GM21529 (cell line): Measurements from ENCODE around the gene CTIF.
A peak's percentile ranks its signal among the peaks of the same experiment; 100 is the strongest.
"Not testable (repeated sequence)": the region's sequence is repeated elsewhere in the genome, so short reads cannot be mapped to it uniquely, and the experiment has no call there.

Experiments
- ATAC-seq: cut with Tn5 transposase; IDR thresholded peaks from one replicate; pipeline ENCODE4 v1.9.1; 2021; ENCODE audit not compliant: unreplicated experiment

The CTIF gene

DNA sequence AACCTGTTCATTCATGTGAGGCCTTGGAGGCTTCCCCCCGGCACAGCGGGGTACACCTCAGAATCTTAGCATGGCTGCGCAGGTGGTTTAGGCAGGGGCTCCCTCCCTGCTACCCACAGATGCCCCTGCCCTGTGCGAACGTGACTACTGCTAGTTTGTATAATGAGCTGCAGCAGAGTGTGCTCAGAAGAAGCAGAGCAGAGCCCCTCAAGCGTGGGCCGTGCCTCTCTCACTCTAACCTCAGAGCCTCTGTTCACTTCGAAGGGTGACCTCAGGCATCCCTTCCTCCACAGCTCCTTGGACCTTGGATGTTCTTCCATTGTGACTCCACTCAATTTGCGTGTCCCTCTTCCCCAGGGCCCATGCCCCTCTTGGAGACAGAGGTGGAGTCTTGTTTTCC, 161.6 kb downstream of the CTIF start:
- ATAC-seq = no peak

DNA sequence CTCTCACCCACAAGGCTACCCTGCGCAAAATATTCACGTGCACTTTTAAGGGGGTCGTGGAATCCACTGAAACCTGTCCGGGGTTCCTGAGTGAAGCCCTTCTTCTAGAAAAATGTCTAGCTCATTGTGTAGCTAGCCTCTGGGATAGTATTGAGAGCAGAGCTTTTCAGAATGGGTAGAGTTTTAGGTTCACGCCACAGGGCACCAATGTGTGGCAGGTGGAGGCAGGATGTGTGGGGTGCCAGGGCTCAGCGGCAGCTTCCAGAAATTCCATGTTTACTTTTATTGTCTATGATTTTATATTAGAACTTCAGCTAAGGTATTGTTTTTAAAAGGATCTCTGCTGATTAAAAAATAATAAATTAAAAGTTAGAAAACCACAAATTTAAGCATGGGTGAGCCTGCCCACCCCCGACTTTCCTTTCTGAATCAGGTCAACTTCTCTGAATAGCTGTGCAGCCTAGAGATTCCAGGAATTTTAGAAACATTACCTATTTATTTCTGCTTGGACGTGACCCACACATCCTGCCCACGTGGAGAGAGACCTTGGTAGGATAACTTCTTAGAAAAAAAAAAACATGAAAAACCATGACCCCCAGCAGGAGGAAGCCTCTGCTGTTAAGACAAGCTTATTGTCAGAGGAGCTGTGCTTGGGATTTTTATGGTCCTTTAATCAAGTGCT, 163.7 kb downstream of the CTIF start:
- ATAC-seq = no peak

DNA sequence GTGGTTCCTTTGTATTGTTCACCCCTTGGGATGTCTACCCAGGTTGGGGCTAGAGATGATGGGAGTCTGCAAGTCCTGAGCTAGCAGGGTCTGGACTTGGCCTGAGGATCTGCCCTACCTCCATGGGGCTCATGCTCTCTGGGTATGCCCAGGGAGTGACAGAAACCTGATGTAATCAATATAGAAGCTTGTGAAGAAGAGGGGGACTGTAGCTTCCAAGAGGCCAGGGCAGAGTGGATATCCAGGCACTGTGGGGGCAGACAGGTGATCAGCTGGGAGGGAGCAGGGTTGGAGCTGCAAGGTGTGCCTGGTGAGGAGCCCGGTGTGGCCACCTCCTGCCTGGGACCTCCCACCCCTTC, 164.2 kb downstream of the CTIF start:
- ATAC-seq = no peak

DNA sequence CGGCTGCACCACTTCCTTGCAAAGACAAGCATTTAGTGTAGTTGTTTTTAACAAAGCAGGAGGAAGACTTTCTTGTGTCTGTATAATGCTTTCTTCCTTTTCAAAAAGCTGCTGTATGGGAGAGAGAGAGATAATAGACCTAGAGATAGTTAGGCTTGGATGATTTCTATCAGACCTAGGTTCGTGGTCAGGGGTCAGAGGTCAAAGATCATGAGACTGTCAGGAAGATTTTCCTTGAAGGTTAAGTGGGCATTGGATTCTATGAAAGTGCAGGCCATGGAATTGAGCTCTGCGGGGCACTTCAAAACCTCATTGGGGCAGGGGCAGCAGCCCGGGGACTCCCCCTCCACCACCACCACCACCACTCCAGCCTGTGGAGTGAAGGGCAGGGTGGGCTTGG, 164.6 kb downstream of the CTIF start:
- no peak for ATAC-seq

DNA sequence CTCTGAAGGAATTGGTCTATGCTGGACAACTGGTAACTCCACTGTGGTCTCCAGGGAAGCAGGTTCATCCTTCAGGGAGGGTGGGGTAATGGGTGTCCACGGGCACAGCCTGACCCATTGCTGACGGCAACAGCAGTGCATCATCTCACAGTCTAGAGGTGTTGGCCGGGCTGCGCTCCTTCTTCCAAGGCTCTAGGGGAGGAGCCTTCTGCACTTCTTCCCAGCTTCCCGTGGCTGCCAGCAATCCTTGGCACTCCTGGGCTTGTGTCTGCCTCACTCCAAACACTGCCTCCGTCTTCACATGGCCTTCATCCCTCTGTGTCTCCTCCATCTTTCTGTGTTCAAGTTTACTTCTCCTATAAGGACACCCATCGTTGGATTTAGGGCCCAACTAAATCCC, 166.2 kb downstream of the CTIF start:
- ATAC-seq = no peak

DNA sequence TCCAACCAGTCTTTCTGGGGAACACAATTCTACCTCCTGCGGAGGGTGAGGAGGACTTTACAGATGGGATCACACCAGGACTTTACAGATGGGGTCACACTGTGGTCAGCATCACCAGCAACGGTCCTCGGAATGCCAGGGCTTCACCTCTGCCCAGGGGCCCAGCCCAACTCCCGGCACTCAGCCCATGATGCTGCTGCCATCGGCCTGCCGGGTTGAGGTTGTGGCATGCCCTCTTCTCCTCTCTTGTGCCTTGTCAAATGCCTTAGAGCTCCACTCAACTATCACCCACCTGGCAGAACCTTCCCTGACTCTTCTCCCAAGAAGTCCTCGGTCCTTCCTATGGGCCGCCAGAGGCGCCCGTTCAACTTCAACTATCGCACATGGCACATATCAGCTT, 166.7 kb downstream of the CTIF start:
- ATAC-seq = no peak

DNA sequence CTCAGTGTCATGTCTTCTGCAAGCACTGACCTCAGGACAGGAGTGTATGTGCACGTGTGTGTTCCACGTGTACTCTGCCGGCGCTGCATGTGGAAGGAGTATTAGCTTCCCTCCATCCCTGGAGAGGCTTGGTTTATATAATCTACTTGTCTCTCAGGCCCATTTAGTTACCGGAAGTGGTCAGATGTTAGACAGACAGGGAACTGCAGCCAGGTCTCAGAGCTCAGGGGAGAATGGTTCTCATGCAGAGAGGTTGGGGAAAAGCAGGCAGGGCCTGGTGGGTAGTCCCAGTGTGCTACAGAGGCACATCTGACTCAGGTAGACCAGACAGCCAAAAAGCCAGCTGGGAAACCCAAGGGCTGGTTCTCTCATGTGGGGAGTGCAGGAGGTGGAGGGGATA, 167.9 kb downstream of the CTIF start:
- no peak for ATAC-seq

DNA sequence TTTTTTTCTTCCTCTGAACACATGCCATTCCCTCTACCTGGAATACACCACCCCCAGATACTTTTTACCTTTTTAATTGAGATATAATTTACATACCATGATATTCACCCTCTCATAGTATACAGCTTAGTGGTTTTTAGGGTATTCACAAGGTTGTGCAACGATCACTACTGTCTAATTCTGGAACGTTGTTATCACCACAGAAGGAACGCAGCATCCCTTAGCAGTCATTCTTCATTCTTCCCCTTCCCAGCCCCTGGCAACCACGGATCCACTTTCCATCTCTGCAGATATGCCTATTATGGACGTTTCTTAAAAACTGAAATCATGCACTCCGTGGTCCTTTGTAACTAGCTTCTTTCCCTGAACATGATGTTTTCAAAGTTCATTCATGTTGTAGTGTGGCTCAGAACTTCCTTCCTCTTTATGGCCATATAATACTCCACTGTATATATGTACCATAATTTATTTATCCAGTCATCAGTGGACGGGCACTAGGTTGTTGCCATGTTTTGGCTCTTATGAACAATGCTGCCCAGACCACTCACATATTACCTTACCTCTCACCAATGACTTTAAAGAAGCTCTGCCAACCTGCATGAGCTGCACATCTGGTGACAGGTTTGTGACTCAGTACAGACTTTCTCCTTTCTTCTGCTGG, 168.9 kb downstream of the CTIF start:
- ATAC-seq = no peak

DNA sequence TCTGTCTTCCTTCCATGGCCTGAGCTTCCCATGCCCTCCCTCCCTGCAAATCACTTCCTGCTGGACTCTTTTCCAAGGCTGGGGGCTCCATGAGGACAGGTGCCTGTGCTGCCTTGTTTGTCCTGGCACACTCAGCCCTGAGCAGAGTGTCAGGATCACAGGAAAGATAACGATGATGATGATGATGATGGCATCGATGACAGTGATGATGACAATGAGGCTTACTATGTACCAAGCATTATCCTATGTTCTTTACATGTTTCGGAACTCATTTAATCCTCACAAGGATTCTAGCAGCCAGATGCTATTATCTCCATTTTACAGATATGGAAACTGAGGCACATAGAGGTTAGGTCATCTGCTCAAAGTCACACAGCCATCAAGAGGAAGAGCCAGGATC, 170.0 kb downstream of the CTIF start:
- ATAC-seq = no peak

DNA sequence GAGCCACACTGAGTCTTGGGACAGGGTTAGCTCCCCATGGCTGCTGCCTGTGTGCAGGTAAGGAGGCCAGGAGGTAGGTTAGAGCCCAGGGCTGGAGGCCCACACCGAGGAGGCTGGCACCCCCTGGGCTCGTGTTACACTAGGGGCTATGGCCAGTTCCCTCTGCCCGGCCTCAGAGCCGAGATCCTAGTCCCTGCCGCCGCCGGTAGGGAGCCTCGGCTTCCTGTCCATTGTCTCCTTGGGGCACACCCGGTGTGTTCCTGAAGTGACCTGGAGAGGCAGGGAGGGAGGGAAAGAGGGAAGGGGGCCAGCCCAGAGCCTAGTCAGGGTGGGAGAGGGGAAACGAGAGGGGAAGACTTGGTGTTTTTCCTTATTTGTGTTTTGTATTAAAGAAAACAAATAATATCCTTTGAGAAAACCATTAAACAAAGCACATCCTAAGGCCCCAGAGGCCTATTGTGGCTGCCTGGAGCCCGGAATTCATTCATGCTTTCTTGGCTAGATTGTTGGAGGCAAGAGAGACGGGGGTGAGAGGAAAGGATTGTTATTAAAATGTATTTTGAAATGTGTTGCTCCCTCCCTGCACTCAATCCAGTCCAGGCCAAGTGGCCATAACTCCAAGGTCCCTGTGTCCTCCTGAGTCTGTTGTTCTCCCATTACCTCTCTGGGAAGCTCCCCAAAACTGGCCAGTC, 170.7 kb downstream of the CTIF start:
- no peak for ATAC-seq

DNA sequence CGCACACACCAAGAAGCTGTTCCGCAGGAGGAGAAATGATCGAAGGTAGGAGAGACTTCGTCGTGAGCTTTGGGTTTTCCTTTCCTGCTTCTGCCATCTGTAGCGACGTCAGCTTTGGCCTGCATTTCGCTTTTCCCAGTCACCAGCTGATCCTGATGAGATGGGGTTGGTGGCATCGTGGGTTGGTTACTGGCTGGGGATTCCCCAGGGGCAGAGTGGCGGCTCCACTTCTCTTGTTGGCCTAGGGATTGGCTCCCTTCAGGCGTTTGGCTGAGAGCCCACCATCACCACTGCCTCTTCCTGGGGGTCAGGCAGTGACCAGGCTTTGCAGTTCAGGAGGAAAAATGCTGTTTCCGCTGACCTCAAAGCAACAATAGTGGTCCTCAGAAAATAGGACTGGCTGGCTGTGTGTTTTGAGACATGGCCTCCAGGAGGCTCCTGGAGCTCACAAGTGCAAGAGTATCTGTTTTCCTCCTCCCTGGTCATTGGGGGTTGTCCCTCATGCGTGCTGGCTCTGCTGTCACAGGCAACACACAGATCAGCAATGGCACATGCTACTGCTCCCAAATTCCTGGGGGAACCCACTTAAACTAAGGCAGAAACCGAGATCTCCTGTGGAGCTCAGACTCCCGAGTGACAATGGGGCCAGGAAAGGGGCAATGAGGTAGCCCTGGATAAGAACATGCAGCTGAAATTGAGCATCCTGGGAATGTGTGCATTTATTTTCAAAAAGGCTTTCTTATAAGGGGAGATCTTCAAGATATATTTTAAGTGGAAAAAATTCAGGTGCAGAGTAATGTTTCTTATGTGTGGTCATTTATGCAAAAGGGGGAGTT, 173.0 kb downstream of the CTIF start:
- ATAC-seq = peak; percentile 55

DNA sequence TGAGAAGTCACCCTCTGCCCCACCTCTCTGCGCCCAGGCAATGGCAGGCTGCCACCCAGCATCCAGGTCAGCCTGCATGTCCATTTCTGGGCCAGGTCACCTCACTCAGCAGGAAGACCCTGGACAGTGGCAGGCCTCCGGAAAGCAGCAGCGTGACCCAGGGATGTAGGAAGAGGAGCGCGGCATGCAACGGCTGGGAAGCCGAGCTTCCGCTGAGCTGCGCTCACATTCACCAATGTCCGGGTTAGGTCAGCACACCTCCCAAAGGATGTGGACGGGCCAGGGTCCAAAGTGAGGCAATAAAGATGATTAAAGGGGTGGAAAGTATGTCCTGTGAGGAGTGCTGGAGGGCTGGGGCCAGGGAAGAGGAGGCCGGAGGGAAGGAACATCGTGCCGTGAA, 174.5 kb downstream of the CTIF start:
- no peak for ATAC-seq

DNA sequence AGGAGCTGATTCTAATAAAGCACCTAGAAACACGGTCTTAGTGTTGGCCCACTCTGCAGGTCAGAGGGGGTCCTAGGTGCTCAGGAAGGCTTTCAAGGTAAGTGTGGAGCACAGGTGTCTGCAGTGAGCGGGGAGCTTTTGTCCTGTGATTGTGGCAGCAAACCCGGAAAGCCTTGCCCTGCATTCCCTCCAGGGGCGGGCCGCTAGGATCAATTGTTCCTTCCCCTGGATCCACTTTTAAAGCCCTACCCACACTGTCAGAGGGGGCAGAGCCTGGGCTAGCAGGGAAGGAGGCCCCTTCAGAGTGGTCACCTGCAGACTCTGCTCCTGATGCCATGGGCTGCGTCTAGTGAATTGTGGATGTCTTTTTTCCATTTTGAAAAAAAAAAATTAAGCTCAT, 176.0 kb downstream of the CTIF start:
- ATAC-seq = no peak

DNA sequence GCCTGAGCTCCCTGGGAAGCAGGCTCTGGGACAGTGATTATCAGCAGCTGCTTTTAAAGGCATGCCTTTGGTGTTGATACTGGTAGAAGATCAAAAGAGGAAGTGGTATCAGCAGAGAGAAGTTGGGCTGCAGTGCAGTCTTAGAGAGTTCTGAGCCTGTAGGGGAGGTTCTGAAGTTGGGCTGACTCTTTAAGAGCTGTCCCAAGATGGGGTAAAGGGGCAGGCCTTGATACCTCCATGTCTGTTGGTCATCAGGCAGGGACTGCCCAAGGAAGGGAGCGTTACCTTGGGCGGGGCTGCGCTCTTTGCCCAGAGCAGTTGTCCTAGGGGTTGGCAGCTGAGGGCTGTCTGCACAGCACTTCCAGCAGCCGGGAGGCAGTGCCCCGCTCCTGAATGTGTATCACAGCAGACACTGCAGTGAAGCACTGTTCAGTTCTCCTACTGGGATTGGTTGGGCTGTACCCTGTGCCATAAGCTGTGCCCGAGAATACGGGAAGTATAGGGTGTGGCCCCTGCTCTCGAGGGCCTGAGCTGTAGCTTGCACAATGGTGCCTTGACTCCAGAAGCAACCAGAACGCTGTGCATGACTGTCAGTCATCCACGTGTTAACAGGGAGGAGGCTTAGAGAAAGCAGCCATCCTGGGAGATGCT, 177.0 kb downstream of the CTIF start:
- ATAC-seq = peak; percentile 70

DNA sequence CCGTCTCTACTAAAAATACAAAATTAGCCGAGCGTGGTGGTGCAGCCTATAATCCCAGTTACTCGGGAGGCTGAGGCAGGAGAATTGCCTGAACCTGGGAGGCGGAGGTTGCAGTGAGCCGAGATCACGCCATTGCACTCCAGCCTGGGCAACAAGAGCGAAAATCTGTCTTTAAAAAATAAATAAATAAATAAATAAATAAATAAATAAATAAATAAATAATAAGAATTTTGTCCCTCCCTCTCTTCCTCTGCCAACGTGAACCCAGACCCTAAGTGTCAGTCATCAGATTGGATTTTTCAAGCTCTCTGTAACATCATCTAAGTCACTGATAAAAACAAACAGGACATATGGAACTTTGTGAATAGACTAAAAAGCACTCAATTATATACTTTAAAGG, 178.4 kb downstream of the CTIF start:
- ATAC-seq = not testable (repeated sequence)

DNA sequence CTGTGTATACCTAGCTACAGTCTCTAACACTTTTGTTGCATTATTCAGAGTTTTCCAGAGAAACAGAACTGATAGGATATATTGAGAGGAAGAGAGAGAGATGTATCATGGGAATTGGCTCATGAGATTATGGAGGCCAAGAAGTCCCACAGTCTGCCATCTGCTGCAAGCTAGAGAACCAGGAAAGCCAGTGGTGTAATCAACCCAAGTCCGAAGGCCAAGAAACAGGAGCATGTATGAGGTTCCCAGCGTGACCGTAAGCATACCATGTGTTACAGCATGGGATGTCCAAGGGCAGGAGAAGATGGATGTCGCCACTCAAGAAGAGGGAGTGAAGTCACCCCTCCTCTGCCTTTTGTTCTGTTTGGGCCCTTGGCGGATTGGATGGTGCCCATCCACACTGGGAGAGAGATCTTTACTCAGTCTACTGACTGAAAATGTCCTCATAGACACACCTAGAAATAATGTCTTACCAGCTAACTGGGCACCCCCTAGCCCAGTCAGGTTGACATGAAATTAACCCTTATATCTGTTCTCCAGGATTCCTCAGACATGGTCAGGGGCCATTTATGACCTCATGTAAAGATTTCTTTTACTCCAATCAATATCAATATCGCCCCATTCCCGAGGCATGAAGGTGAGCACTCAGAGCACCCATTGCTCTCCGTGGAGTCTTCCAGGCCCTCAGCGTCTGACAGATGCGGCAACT, 179.6 kb downstream of the CTIF start:
- ATAC-seq = no peak

DNA sequence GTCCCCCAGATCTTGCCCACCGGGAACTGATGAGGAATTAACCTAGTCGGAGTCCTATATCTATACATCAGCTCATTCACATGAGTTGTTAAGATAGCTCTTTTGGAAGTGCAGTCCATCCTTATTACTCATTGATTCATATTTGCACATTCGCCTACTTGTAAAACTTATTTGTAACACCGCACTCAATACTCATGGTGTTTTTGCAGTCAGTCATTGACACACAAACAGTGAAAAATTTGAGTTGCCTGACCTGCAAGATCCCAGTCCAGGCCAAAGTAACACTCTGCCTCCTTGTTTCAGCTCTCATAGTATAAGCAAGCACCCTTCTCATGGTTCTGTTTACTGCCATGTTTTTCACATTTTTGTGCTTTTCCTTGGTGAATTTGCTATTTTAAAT, 180.6 kb downstream of the CTIF start:
- ATAC-seq = no peak

DNA sequence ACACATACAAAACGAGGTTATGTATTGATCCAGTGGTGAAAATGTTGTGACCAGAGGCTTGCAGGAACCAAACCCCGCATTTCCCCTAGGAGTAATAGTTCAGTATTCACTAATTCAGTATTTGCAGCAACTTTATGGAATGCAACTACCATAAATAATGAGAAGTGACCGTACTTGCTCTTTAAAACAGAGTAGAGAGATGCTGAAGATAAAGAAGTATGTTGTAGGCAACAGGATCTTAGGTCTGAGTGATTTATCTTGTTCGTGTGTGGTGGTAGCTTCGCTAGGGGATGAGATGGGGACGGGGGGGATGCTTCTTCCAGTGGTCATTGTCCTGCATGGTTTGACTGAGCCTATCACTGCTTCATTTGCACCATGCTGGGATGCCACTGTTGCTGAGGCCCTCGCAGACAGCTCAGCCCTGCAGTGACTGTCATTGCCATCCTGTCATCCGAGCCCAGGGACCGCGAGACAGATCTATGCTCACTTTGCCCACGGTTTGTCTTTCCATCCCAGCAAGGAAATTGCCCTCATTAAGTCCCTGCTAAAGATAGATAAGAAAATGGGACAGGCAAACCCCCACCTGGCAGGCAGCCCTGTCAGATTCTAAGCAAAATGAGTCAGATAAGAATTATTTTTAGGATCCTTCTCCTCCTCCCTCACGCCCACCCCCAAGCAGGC, 181.3 kb downstream of the CTIF start:
- ATAC-seq = no peak

DNA sequence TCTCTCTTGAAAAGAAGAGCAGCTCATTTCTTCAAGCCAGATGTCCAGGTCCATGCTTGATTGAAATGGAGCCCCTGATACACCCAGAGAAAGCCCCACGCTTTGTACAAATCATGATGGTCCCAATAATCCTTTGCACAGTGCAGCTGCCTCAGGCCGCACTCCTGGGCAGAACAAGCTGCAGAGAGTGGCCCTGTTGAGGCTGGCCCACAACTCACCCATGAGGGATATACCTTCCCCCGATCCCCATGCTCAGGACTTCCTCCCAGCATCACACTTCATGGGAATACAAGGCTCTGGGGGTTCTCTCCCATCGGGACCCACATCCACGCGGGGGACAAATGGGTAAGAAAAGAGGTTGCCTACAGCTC, 181.8 kb downstream of the CTIF start:
- ATAC-seq = no peak

DNA sequence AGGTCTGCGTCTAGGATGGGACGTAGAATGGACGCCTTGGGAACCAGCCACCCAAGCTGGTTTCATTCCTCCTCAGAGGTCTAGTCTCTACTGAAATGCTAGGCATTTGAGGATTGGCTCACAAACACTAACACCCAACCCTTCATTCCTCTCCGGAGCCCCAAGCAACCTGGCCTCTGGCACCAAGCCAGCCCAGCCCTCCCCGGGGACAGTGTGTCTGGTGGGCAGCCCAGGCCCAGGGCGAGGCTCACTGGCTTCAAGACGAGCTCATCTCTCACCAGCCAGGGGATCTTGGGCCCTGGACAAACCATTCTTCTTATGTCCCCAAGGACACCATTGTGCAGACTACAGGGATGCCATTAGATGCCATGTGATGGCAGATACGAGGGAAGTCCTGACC, 182.5 kb downstream of the CTIF start:
- no peak for ATAC-seq
